CD4-positive, alpha-beta T cell treated with Interleukin-6 at 100 ng/mL for 8 hours (primary cell): ENCODE results near the gene RGS9.
"Not testable (repeated sequence)": the region's sequence is repeated elsewhere in the genome, so short reads cannot be mapped to it uniquely, and the experiment has no call there.

Experiments used
- DNase-seq: peaks from one replicate; pipeline ENCODE4 v3.0.0-alpha.2; 2020; ENCODE audit warnings: mixed read lengths, low spot score

Gene RGS9

GRCh38 chr17:65183736-65184135, 46.6 kb downstream of the RGS9 start:
- no peak for DNase-seq

GRCh38 chr17:65184235-65184959, 47.2 kb downstream of the RGS9 start:
- no peak for DNase-seq

DNA sequence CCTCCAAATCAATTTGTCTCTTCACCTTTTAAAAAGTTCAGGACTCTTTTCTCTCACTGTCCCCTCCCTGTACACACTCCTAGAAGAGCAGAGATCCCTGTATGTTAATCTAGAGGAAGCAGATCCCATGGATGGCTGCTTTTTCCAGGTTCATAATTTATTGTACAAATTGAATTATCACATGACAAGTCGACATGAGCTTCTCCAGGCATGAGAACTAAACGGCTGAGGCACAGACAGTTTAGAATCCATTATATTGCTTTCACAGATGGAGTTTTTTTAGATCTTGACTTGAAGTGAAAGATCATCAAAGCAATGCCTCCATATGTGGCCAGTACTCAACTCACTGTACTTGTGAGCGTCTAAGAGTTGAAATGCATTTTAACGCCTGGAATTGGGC, 47.9 kb downstream of the RGS9 start:
- no peak for DNase-seq

DNA sequence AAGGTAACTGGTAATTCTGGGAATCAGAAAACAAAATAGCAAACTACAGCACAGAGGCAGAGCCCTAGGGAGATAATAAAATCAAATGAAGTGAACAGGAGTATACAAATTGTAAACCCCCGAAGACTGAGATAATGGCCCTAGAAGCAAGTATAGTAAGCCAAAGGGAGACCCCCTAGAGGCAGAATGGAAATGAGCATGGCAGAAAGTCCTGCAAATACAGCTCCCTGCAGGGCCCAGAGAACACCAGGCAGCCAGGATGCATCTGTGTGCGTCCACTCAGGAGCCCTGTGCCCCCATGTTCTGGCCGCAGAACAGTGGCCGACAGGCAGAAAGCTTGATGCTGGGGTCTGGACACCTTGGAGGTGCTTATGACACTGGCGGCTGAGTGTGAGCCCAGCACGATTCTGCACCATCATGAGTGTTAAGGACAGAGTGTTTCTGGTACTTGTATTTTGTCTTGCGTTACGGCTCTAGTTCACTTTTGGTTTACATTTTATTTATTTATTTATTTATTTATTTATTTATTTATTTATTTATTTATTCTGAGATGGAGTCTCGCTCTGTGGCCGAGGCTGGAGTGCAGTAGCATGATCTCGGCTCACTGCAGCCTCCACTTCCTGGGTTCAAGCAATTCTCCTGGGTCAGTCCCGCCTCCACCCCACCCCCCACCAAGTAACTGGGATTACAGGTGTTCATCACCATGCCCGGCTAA, 48.7 kb downstream of the RGS9 start:
- DNase-seq = no peak

DNA sequence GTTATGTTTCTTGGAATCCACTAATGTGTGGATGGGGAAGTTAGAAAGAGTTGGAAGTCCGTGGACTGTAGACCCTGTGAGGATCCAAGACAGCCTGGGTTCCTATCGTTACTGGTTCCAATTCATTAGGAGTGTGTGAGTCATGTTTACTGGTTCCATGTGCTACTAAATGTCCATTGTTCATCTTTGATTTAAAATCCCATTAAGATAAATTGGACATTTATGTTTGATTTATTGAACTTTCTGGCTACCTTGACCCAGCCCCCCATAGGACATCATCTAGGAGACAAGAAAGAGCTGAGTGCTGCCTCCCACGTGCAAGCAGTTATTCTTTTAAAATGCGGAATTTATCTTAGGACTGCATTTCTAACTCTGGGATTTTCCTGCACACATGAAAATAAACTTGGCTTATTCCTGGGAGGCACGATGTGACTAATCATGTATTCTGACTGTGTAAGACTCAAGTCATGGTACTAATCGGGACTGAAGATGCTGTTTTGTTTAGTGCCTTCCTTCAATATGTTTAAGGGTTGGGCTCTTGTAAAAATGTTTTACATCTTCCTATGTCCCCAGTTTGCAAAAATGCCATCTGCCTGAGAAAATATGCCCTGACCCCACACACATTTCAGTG, 53.4 kb downstream of the RGS9 start:
- no peak for DNase-seq

GRCh38 chr17:65191811-65192740, 54.9 kb downstream of the RGS9 start:
- DNase-seq = no peak

DNA sequence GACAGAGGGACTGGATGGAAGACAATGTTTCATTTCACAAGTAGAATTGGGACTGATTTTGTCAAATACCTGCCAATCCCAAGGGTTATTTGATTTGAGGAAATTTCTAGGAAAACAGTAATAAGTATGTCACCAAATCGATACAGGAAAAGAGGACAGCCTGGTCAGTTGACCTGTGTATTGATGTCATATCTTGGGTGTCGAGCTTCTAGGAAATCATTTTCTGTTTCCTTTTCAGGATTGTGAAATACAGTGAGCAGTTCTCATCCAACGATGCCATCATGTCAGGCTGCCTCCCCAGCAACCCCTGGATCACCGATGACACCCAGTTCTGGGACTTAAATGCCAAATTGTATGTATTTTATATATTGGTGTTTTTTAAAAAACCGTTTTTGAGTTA, 56.1 kb downstream of the RGS9 start:
- no peak for DNase-seq

GRCh38 chr17:65193716-65194293, 56.6 kb downstream of the RGS9 start:
- DNase-seq = no peak

- DNase-seq = no peak
Measured at GRCh38 chr17:65194670-65195334, 57.6 kb downstream of the RGS9 start.

GRCh38 chr17:65195716-65196115, 58.5 kb downstream of the RGS9 start:
- no peak for DNase-seq

DNA sequence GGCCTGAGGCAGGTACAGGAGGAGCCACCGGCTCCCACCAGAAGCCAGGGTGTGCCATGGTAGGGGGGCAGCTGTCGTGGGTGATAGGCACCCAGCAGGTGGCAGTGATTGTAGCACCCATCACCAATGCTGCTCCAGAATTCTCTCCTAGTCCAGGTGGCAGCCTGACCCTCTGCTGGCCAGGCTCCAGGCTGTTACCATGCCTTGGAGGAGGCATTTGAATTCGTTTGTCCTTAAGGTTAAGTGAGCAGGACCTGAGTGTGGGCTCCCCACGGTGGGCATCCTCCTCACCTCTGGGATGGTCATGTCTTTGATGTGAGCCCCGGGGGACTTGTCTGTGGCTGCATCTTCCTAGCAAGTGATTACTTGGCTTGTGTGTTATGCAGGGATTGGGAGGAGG, 59.4 kb downstream of the RGS9 start:
- DNase-seq = no peak

- DNase-seq = no peak
Measured at GRCh38 chr17:65197201-65197600, 60.0 kb downstream of the RGS9 start.

DNA sequence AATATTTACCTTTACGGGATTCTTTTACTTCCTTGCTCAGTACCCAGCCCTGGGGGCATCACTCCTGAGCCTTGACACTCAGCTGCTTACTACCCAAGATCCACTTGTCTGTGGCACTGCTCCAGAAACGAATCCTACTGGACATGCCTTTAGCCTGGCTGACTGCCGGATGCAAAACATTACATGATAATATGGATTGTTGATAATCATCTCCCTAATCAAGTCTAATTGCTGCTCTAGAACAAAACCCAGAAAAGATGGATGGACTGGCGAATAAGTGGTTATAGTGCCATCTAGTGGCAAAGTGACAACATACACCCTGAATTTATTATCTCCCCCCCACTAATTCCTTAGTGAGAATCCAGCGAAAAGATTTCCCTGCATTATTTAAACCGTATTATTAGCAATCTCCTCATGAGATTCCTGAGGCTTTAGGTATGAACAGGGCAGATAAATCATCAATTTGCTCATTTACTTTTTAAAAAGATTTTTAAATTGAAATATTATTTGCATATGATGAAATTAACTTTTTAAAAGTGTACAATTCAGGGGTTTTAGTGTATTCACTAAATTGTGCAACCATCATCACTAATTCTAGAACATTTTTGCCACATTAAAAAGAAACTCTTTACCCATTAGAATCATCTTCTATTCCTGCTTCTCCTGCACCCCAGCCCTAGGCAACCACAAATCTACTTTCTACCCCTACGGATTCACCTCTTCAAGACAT, 61.6 kb downstream of the RGS9 start:
- DNase-seq = peak; percentile 56

- DNase-seq = no peak
Measured at GRCh38 chr17:65201331-65201730, 64.2 kb downstream of the RGS9 start.

GRCh38 chr17:65202844-65203571, 65.8 kb downstream of the RGS9 start:
- DNase-seq = no peak

DNA sequence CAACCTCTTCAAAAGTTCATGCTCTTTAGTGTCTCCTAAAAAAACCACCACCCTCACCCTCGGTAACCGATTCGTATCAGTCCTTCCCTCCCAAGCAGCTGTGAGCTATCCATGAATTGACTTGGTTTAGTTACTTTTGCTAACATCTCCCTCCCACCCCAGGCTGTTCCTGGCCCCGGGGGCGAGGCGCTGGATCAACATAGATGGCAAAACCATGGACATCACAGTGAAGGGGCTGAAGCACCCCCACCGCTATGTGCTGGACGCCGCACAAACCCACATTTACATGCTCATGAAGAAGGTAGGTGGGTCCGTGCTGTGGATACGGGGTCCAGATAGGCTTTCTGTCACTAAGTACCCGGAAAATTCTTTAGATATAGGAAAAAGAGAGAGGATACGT, 66.8 kb downstream of the RGS9 start:
- DNase-seq = no peak

- DNase-seq = no peak
Measured at GRCh38 chr17:65205655-65206054, 68.5 kb downstream of the RGS9 start.

DNA sequence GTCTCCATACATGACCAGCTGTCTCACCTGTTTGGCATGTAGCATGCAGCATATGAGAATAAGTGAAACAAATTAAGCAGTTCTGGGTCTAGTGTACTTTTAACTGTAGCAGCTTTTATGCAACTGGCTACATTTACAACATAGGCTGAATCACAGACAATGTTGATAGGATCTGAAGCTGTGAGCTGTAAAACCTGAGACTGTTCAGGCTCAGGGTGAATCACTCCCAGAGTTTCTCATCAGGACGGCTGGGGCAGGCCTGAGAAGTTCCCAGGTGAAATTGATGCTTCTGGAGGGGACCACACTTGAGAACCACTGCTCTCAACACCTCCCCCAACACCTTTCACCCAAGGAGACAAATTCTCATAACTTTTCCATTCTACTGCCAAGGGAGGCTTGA, 70.3 kb downstream of the RGS9 start:
- not testable (repeated sequence) for DNase-seq

DNA sequence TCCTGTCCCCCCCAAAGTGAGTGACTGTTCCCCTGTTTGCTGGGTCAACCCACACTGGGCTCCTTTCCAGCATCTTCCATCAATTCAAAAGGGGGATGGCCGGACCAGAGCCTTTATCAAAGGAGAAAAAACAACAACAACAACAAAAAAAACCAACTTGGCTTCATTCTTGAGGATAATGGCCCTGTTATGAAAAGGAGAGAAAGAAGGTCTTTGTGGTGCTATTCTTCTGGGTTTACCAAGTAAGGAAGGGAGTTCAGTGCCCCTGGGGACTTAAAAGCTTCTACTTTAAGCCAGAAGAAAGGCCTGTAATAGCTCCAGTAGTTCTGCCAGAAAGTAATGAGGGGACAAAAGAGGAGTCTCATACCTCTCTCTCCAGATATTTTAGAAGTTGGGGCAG, 71.5 kb downstream of the RGS9 start:
- DNase-seq = no peak

DNA sequence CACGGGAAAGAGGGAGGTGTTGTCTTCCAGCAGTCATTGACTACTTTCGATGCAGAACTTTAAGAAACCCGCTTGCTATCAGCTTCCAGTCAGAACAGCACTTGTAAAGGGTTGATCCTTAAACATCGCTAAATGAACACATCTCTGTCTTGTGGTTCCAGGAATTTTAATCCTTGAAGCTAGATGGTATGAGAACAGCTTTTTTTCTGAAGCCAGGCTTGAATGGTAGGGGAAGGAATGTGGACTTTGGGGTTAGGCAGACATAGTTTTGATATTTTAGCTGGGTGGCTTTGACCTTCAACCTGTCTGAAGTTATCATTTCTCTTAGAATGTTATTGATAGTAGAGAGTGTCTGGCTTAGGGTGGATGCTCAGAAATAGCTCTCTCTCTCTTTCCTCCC, 81.1 kb downstream of the RGS9 start:
- DNase-seq = no peak
